ENCODE results near the gene MUL1. TPM values are rescaled to one million over a fixed set of nuclear protein-coding genes. Genes with fewer than 3 reads are reported as not detected.

Gene MUL1
- polyA plus RNA-seq, 1 of the 3 experiments (the other 2 are of a cell fraction): 22.8 TPM

- WGBS (ENCODE audit: low lambda C conversion rate): 57% methylated on average over 5 of the region's 5 CpGs
- TF ChIP-seq CHD2 (IDR thresholded peaks at IDR 0.05; ENCODE audit: low read length, partially characterized antibody): no peak
- TF ChIP-seq FOXM1 (IDR thresholded peaks at IDR 0.05; ENCODE audit: low read depth): no peak
- TF ChIP-seq POLR2AphosphoS5 (IDR thresholded peaks at IDR 0.05; ENCODE audit: low read depth, low read length): no peak
- no peak for TF ChIP-seq MEF2A (IDR thresholded peaks at IDR 0.05; ENCODE audit: borderline replicate concordance, low read depth)
- 0 out of 2 replicates have a peak, but pooled peaks have one; percentile 0 for TF ChIP-seq YY1 (IDR thresholded peaks at IDR 0.05; ENCODE audit: low read depth)
- no peak for TF ChIP-seq FOSL2 (IDR thresholded peaks at IDR 0.05; ENCODE audit: borderline replicate concordance, low read depth)
- ChIA-PET CTCF (interaction anchor here (0.8 to 3.3 kb wide), 5 partner anchors 14 to 626 kb away, joined by 3 to 16 read pairs (median 3); partner anchors contain the start of gene OTUD3), POLR2A (interaction anchor here (0.9 to 1.7 kb wide), 5 partner anchors 10 to 153 kb away, joined by 3 to 7 read pairs (median 4); partner anchors contain the start of genes CAMK2N1 and DDOST)
- no peak for DNase-seq
- Histone ChIP-seq H3F3A (replicated peaks; ENCODE audit: insufficient read depth) (no peaks in the 10 kb centered on the region), H3K27me3 (ENCODE audit: insufficient read depth) (no peaks in the 10 kb centered on the region; the same call in 1 of the 2 replicates), H3K9me2 (no peaks in the 10 kb centered on the region), H3K9ac (peak overlapping the region; percentile 72), H2AFZ (ENCODE audit: low read depth) (peak overlapping the region; percentile 100), H3K79me2 (ENCODE audit: insufficient read depth) (peaks cover 45% of the 10 kb centered on the region), H3K4me3 (ENCODE audit: low read depth in 2 of 2, low read length in 1 of 2) (peak overlapping the region; percentile 92 to 97), H3K9me3 (no peaks in the 10 kb centered on the region), H3K4me1 (ENCODE audit: control insufficient read depth in 1 of 2, insufficient read depth in 2 of 2, low read depth in 1 of 2, low read length in 1 of 2) (peaks cover 0 to 7% of the 10 kb centered on the region in 2 experiments; a peak in 1 of 4 replicates), H3K4me2 (peak overlapping the region; percentile 96), H3K27ac (ENCODE audit: low read depth in 2 of 2, low read length in 1 of 2) (peak overlapping the region; percentile 41 to 67; a peak in 3 of 4 replicates), H3K36me3 (replicated peaks in 1 of 2; ENCODE audit: control insufficient read depth in 1 of 2, insufficient read depth in 2 of 2, low read length in 1 of 2) (peaks cover 9 to 10% of the 10 kb centered on the region in 2 experiments), H4K20me1 (ENCODE audit: insufficient read depth) (peaks cover 19% of the 10 kb centered on the region)
These were observed 440 bp upstream of the MUL1 start for GRCh38 chr1:20508411-20508771.

GRCh38 chr1:20507248-20507563, 745 bp downstream of the MUL1 start:
- no peak for DNase-seq
- CTCF ChIA-PET: interaction anchor here (3.3 kb wide), 1 partner anchor 13 kb away, joined by 16 read pairs; no protein-coding TSS in a partner anchor
- Histone ChIP-seq H3K4me1 (ENCODE audit: control insufficient read depth in 1 of 2, insufficient read depth in 2 of 2, low read depth in 1 of 2, low read length in 1 of 2) (peaks cover 0 to 7% of the 10 kb centered on the region in 2 experiments; a peak in 1 of 4 replicates), H3K9ac (peak overlapping the region; percentile 72), H3K27ac (ENCODE audit: low read depth in 2 of 2, low read length in 1 of 2) (peak overlapping the region in 1 of 2 experiments; percentile 67; a peak in 3 of 4 replicates), H3K36me3 (replicated peaks in 1 of 2; ENCODE audit: control insufficient read depth in 1 of 2, insufficient read depth in 2 of 2, low read length in 1 of 2) (peaks cover 15 to 17% of the 10 kb centered on the region in 2 experiments), H3F3A (replicated peaks; ENCODE audit: insufficient read depth) (no peaks in the 10 kb centered on the region), H3K27me3 (ENCODE audit: insufficient read depth) (no peaks in the 10 kb centered on the region), H3K4me3 (ENCODE audit: low read depth in 2 of 2, low read length in 1 of 2) (peak overlapping the region; percentile 92 to 97), H2AFZ (ENCODE audit: low read depth) (peak overlapping the region; percentile 100), H3K9me3 (no peaks in the 10 kb centered on the region), H3K9me2 (no peaks in the 10 kb centered on the region), H4K20me1 (ENCODE audit: insufficient read depth) (peaks cover 21% of the 10 kb centered on the region), H3K4me2 (peak overlapping the region; percentile 96), H3K79me2 (ENCODE audit: insufficient read depth) (peaks cover 51% of the 10 kb centered on the region)
- 5% methylated on average over 5 of the region's 5 CpGs for WGBS (ENCODE audit: low lambda C conversion rate)
- TF ChIP-seq TEAD4 (IDR thresholded peaks at IDR 0.05; ENCODE audit: borderline replicate concordance, insufficient read depth) (no peak), RFX5 (IDR thresholded peaks at IDR 0.05; ENCODE audit: low read length) (no peak), ZBTB33 (IDR thresholded peaks at IDR 0.05; ENCODE audit: borderline replicate concordance, low read depth) (no peak), RCOR1 (IDR thresholded peaks at IDR 0.05; ENCODE audit: low read length) (no peak), NFIC (IDR thresholded peaks at IDR 0.05; ENCODE audit: borderline replicate concordance) (no peak), JUND (IDR thresholded peaks at IDR 0.05) (no peak)
- POLR2A ChIA-PET: interaction anchor here (1.3 to 1.7 kb wide), 4 partner anchors 12 to 154 kb away, joined by 3 to 7 read pairs (median 4); partner anchors contain the start of genes CAMK2N1 and DDOST

Data from SK-N-SH (cell line).